DOHH2 (cell line): ENCODE results near the gene PHF20.

ENCODE experiments used
- H3F3A ChIP-seq: fragments of 200-600 bp; sonication (generic), shearing (Covaris generic); 2 replicates; pipeline ENCODE4 v1.6.0; 2016; ENCODE audit warnings: antibody characterized with exemption, mild to moderate bottlenecking; ENCODE audit not compliant: control insufficient read depth, insufficient read depth
- H3K27ac ChIP-seq: fragments of 200-600 bp; sonication (generic); 2 replicates; pipeline ENCODE4 v1.5.1; 2014; ENCODE audit warnings: low read depth, mild to moderate bottlenecking, low read length, moderate library complexity
- H3K27me3 ChIP-seq: fragments of 200-600 bp; sonication (generic); 2 replicates; pipeline ENCODE4 v1.6.1; 2014; ENCODE audit warnings: mild to moderate bottlenecking, low read length, mixed read lengths; ENCODE audit not compliant: control insufficient read depth
- H3K36me3 ChIP-seq: fragments of 200-600 bp; sonication (generic); 2 replicates; pipeline ENCODE4 v1.6.1; 2014; ENCODE audit warnings: mild to moderate bottlenecking, low read length, moderate library complexity, mixed read lengths; ENCODE audit not compliant: control insufficient read depth
- H3K4me1 ChIP-seq: fragments of 200-600 bp; sonication (generic); 2 replicates; pipeline ENCODE4 v1.6.1; 2014; ENCODE audit warnings: mild to moderate bottlenecking, low read length, mixed read lengths; ENCODE audit not compliant: control insufficient read depth
- H3K4me2 ChIP-seq: fragments of 200-600 bp; sonication (generic); 2 replicates; pipeline ENCODE4 v1.6.0; 2014; ENCODE audit warnings: mild to moderate bottlenecking, low read length, moderate library complexity
- H3K4me3 ChIP-seq: fragments of 200-600 bp; sonication (generic); 2 replicates; pipeline ENCODE4 v1.5.1; 2014; ENCODE audit warnings: mild to moderate bottlenecking, low read length, mixed read lengths
- H3K79me2 ChIP-seq: fragments of 200-600 bp; sonication (generic); 2 replicates; pipeline ENCODE4 v1.6.1; 2014; ENCODE audit warnings: mild to moderate bottlenecking, low read length, mixed read lengths; ENCODE audit not compliant: control insufficient read depth
- H3K9me2 ChIP-seq: fragments of 200-600 bp; sonication (generic); replicated peaks from 2 replicates; pipeline ENCODE4 v1.6.1; 2014; ENCODE audit warnings: mild to moderate bottlenecking, low read length, mixed read lengths; ENCODE audit not compliant: control insufficient read depth
- H3K9me3 ChIP-seq: fragments of 200-600 bp; sonication (generic); 2 replicates; pipeline ENCODE4 v1.6.1; 2014; ENCODE audit warnings: antibody characterized with exemption, low read length, mixed read lengths; ENCODE audit not compliant: control insufficient read depth, insufficient read depth
- H4K20me1 ChIP-seq: fragments of 200-600 bp; sonication (generic); 2 replicates; pipeline ENCODE4 v1.6.0; 2014; ENCODE audit warnings: low read depth, mild to moderate bottlenecking, antibody characterized with exemption, low read length, moderate library complexity; ENCODE audit not compliant: control insufficient read depth, insufficient read depth
- EZH2phosphoT487 ChIP-seq: fragments of 200-600 bp; sonication (generic); IDR thresholded peaks from 2 replicates; pipeline ENCODE4 v1.6.1; 2017; ENCODE audit warnings: borderline replicate concordance, mild to moderate bottlenecking, antibody characterized with exemption, low read length, moderate library complexity, mixed read lengths
- TF ChIP-seq, protein P1 (sequence below): fragments of 200-600 bp; sonication (generic); IDR thresholded peaks from one replicate; pipeline ENCODE4 v1.5.1; 2014; ENCODE audit warnings: antibody characterized with exemption, mild to moderate bottlenecking, low read depth, low read length; ENCODE audit not compliant: poor library complexity, severe bottlenecking

Gene PHF20

DNA sequence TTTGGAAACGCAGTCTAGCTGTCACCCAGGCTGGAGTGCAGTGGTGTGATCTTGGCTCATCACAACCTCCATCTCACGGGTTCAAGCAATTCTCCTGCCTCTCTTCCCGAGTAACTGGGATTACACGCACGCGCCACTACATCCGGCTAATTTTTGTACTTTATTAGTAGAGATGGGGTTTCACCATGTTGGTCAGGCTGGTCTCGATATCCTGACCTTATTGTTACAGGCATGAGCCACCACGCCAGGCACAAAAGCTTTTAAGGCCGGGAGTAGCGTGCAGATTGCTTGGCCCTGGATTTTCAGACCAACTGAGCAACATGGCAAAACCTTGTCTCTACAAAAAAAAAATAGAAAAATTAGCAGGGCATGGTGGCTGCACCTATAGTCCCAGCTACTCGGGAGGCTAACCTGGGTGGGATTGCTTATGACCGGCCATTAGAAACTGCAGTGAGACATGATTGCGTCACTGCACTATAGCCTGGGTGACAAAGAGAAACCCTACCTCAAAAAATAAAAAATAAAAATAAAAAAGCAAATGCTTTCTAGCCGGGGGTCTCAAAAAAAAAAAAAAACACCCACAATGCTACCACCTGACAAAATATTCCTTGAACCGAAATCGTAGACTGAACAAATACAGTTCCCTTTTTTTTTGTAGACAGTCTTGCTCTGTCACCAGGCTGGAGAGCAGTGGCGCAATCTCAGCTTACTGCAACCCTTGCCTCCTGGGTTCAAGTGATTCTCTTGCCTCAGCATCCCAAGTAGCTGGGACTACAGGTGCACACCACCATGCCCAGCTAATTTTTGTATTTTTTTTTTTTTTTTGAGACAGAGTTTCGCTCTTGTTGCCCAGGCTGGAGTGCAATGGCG lies 44.7 kb upstream of the PHF20 start:
- TF ChIP-seq, protein P1, sequence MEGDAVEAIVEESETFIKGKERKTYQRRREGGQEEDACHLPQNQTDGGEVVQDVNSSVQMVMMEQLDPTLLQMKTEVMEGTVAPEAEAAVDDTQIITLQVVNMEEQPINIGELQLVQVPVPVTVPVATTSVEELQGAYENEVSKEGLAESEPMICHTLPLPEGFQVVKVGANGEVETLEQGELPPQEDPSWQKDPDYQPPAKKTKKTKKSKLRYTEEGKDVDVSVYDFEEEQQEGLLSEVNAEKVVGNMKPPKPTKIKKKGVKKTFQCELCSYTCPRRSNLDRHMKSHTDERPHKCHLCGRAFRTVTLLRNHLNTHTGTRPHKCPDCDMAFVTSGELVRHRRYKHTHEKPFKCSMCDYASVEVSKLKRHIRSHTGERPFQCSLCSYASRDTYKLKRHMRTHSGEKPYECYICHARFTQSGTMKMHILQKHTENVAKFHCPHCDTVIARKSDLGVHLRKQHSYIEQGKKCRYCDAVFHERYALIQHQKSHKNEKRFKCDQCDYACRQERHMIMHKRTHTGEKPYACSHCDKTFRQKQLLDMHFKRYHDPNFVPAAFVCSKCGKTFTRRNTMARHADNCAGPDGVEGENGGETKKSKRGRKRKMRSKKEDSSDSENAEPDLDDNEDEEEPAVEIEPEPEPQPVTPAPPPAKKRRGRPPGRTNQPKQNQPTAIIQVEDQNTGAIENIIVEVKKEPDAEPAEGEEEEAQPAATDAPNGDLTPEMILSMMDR: no peak
- no peak for TF ChIP-seq EZH2phosphoT487
- H3K9me2 ChIP-seq: no peaks in the 10 kb centered on the region
- peaks cover 25% of the 10 kb centered on the region for H4K20me1 ChIP-seq
- H3K79me2 ChIP-seq: peaks cover 93% of the 10 kb centered on the region
- H3K27me3 ChIP-seq: no peaks in the 10 kb centered on the region
- H3K27ac ChIP-seq: no peak overlapping the region
- H3K36me3 ChIP-seq: peaks cover 97% of the 10 kb centered on the region
- no peaks in the 10 kb centered on the region for H3K9me3 ChIP-seq
- H3K4me2 ChIP-seq: no peak overlapping the region
- H3K4me1 ChIP-seq: no peaks in the 10 kb centered on the region
- H3K4me3 ChIP-seq: no peak overlapping the region
- H3F3A ChIP-seq: peaks cover 32% of the 10 kb centered on the region

DNA sequence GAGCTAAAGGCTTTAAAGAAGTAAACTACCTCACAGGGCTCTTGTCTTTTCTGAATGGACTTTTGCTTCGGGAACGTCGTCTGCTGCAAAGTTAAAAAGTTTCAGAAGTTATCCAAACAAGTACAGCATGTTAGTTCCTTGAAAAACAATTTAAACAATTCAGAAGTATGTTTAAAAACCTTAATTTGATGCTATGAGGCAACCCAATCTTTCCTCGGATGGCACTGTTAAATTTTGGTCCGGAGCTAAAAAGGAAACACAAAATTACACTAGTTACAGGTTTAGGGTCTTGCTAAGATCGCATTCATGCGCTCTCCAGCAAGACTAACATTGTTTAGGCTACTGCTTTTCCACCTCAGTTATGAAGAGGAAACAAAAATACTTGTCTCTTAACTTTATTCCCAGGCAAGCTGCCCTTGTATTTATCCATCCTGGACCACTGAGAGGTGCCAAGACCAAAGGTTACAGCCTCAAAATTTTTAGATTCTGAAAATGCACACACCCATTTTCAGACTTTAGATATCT lies 42.5 kb upstream of the PHF20 start:
- Histone ChIP-seq H3K27me3 (no peaks in the 10 kb centered on the region), H3K4me1 (peaks cover 3% of the 10 kb centered on the region; the same call in 1 of the 2 replicates), H3K4me3 (no peak overlapping the region), H3K9me2 (no peaks in the 10 kb centered on the region), H3K27ac (no peak overlapping the region), H3K36me3 (peaks cover 99% of the 10 kb centered on the region), H3K79me2 (peaks cover 95% of the 10 kb centered on the region), H3K4me2 (no peak overlapping the region), H4K20me1 (peaks cover 33% of the 10 kb centered on the region), H3K9me3 (no peaks in the 10 kb centered on the region), H3F3A (peaks cover 39% of the 10 kb centered on the region)
- TF ChIP-seq, protein P1: no peak
- no peak for TF ChIP-seq EZH2phosphoT487

GRCh38 chr20:35729836-35730582 lies 41.8 kb upstream of the PHF20 start:
- H3K36me3 ChIP-seq: peaks cover 99% of the 10 kb centered on the region
- no peaks in the 10 kb centered on the region for H3K9me2 ChIP-seq
- no peak overlapping the region for H3K27ac ChIP-seq
- H3K4me1 ChIP-seq: peaks cover 9% of the 10 kb centered on the region; the same call in 1 of the 2 replicates
- H3K79me2 ChIP-seq: peaks cover 96% of the 10 kb centered on the region
- no peaks in the 10 kb centered on the region for H3K27me3 ChIP-seq
- peaks cover 40% of the 10 kb centered on the region for H4K20me1 ChIP-seq
- peaks cover 37% of the 10 kb centered on the region for H3F3A ChIP-seq
- TF ChIP-seq EZH2phosphoT487: no peak
- TF ChIP-seq, protein P1: no peak
- no peak overlapping the region for H3K4me3 ChIP-seq
- no peak overlapping the region for H3K4me2 ChIP-seq
- no peaks in the 10 kb centered on the region for H3K9me3 ChIP-seq
